Vagina (tissue), 2 donors: ENCODE data around the gene ZBTB22. TPM values are rescaled to one million over a fixed set of nuclear protein-coding genes. Genes with fewer than 3 reads are reported as not detected.
"Not testable (repeated sequence)": the region's sequence is repeated elsewhere in the genome, so short reads cannot be mapped to it uniquely, and the experiment has no call there.

Experiments
- DNase-seq, 2 donors: peaks; one replicate each; pipeline ENCODE4 v3.0.0-alpha.2; 2017; ENCODE audit errors: extremely low spot score in 2 of 2
- H3K27ac ChIP-seq: fragments of 200-600 bp; sonication (generic); one replicate; pipeline ENCODE4 v1.5.1; 2019
- H3K27me3 ChIP-seq: fragments of 200-600 bp; sonication (generic); one replicate; pipeline ENCODE4 v1.5.1; 2019
- H3K36me3 ChIP-seq, 2 donors: fragments of 200-600 bp; sonication (generic); one replicate each; pipeline ENCODE4 v1.5.1; 2017 to 2019
- H3K4me1 ChIP-seq: fragments of 200-600 bp; sonication (generic); one replicate; pipeline ENCODE4 v1.5.1; 2019
- H3K4me3 ChIP-seq, 2 donors: fragments of 200-600 bp; sonication (generic); 1 replicate in 1 of 2; 2 replicates in 1 of 2; pipeline ENCODE4 v1.5.1; 2016 to 2019
- H3K9me3 ChIP-seq: fragments of 200-600 bp; sonication (generic); one replicate; pipeline ENCODE4 v1.5.1; 2019
- POLR2A ChIP-seq, 2 donors: fragments of 450-650 bp; IDR thresholded peaks; one replicate each; pipeline ENCODE4 v1.6.1; 2017; ENCODE audit warnings: antibody characterized with exemption in 2 of 2, mild to moderate bottlenecking in 2 of 2, moderate library complexity in 2 of 2
- POLR2AphosphoS5 ChIP-seq, 2 donors: sonication (generic); formaldehyde crosslinking; IDR thresholded peaks; one replicate each; pipeline ENCODE4 v1.9.0; 2017; ENCODE audit warnings: antibody characterized with exemption in 2 of 2, mild to moderate bottlenecking in 2 of 2, low read depth in 1 of 2; ENCODE audit not compliant: insufficient read depth in 1 of 2
- intact Hi-C: fragments of 100-400 bp; cut with DNase I; formaldehyde crosslinking; loops from one replicate; pipeline ENCODE4 v1.15.1; 2023
- total RNA-seq: library from RNA; depleted of rRNA; stranded (reverse); fragments of >200 nt; gene quantifications from one replicate; pipeline ENCODE4 v1.2.3, GENCODE V29; 2016
- TF ChIP-seq, protein P1 (sequence below), 3 experiments: fragments of 450-650 bp in 2 of 3; fragments of 200-600 bp in 1 of 3; sonication (generic) in 1 of 3; IDR thresholded peaks; one replicate each; pipeline ENCODE4 v1.5.1; 2017 to 2019; ENCODE audit warnings: antibody characterized with exemption in 3 of 3, mild to moderate bottlenecking in 2 of 3, moderate library complexity in 2 of 3

ZBTB22 gene
- total RNA-seq, 1 donor from 2014 or later: 18.4 TPM

DNA sequence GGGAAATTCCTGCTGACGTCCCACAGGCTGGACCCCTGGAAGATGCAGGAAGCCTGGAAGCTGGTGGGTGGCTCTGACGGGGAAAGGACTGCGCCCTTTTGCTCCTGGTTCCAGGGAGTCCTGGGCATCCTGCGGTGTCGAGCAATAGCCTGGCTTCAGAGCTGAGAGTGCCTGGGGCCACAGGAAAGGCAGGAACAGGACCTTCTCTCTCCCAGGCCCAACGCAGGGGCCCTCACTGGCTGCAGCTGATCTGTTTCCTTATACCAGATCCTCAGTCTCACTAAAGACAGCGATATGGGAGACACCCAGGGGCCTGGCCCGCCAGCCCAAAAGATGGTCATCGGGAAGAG lies 39.2 kb downstream of the ZBTB22 start:
- TF ChIP-seq, protein P1, sequence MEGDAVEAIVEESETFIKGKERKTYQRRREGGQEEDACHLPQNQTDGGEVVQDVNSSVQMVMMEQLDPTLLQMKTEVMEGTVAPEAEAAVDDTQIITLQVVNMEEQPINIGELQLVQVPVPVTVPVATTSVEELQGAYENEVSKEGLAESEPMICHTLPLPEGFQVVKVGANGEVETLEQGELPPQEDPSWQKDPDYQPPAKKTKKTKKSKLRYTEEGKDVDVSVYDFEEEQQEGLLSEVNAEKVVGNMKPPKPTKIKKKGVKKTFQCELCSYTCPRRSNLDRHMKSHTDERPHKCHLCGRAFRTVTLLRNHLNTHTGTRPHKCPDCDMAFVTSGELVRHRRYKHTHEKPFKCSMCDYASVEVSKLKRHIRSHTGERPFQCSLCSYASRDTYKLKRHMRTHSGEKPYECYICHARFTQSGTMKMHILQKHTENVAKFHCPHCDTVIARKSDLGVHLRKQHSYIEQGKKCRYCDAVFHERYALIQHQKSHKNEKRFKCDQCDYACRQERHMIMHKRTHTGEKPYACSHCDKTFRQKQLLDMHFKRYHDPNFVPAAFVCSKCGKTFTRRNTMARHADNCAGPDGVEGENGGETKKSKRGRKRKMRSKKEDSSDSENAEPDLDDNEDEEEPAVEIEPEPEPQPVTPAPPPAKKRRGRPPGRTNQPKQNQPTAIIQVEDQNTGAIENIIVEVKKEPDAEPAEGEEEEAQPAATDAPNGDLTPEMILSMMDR (IDR thresholded peaks at IDR 0.05): no peak
- TF ChIP-seq POLR2AphosphoS5 (IDR thresholded peaks at IDR 0.05; ENCODE audit: insufficient read depth in 1 of 2, low read depth in 1 of 2): no peak
- no peak for TF ChIP-seq POLR2A (IDR thresholded peaks at IDR 0.05)
- DNase-seq: no peak
- Histone ChIP-seq H3K36me3 (peaks cover 0 to 48% of the 10 kb centered on the region in 2 donors), H3K27me3 (no peaks in the 10 kb centered on the region), H3K4me1 (peaks cover 45% of the 10 kb centered on the region), H3K27ac (no peak overlapping the region), H3K9me3 (no peaks in the 10 kb centered on the region), H3K4me3 (peak overlapping the region in 1 of 2 donors; percentile 61)
- intact Hi-C loops: loop anchor here (5.0 kb wide), 1 partner anchor 299 kb away; no protein-coding TSS in a partner anchor

DNA sequence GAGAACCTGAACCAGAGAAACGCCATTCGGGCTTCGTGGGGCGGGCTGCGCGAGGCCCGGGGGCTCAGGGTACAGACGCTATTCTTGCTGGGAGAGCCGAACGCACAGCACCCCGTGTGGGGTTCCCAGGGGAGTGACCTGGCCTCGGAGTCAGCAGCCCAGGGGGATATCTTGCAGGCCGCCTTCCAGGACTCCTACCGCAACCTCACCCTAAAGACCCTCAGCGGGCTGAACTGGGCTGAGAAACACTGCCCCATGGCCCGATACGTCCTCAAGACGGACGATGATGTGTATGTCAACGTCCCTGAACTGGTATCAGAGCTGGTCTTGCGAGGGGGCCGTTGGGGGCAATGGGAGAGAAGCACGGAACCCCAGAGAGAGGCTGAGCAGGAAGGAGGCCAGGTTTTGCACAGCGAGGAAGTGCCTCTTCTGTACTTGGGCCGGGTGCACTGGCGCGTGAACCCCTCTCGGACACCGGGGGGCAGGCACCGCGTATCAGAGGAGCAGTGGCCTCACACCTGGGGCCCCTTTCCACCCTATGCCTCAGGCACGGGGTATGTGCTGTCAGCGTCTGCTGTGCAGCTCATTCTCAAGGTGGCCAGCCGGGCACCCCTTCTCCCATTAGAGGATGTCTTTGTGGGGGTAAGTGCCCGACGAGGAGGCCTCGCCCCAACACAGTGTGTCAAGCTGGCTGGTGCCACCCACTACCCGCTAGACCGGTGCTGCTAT lies 39.7 kb downstream of the ZBTB22 start:
- no peaks in the 10 kb centered on the region for H3K27me3 ChIP-seq
- H3K4me3 ChIP-seq: peak overlapping the region; percentile 61 to 86
- peaks cover 0 to 45% of the 10 kb centered on the region in 2 donors for H3K36me3 ChIP-seq
- peaks cover 50% of the 10 kb centered on the region for H3K4me1 ChIP-seq
- TF ChIP-seq POLR2A (IDR thresholded peaks at IDR 0.05): no peak
- DNase-seq: no peak
- H3K27ac ChIP-seq: peak overlapping the region; percentile 86
- no peaks in the 10 kb centered on the region for H3K9me3 ChIP-seq
- intact Hi-C loops: loop anchor here (5.0 kb wide), 1 partner anchor 299 kb away; no protein-coding TSS in a partner anchor

DNA sequence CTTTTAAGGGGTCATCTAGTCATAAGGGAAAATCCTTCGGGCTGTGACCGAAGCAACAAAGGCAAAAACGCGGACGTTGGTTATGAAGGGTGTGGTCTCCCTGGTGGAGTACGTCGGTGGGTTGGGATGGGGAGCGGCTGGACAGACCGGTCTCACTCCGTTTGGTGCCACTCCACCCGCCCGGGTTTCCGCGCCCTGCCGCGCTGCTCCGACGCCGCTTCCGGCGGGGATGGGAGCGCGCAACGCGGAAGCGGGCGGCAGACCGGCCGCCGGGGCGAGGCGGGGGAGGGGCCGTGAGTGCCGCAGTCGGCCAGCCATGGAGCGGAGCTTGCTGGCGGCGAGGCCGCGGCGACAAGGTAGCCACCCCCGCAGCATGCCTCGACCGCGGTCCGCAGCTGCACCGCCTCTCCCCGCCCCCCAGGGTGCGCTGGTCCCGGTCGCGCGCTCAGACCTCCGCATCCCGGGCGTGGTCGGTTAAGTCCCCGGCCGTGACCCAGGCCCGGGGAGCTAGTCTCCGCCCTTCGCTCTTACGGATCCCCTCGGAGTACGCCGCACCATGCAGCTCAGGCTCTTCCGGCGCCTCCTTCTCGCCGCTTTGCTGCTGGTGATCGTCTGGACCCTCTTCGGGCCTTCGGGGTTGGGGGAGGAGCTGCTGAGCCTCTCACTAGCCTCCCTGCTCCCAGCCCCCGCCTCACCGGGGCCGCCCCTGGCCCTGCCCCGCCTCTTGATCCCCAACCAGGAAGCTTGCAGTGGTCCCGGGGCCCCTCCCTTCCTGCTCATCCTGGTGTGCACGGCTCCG lies 40.5 kb downstream of the ZBTB22 start, which contains the start of gene B3GALT4:
B3GALT4 (plus strand) TSS at position 260 of the 799 bp plus-strand sequence; CDS start at position 557, 297 bp downstream.
- intact Hi-C loops: loop anchor here (5.0 kb wide), 1 partner anchor 300 kb away; no protein-coding TSS in a partner anchor
- no peak for DNase-seq
- H3K36me3 ChIP-seq: peaks cover 0 to 39% of the 10 kb centered on the region in 2 donors

DNA sequence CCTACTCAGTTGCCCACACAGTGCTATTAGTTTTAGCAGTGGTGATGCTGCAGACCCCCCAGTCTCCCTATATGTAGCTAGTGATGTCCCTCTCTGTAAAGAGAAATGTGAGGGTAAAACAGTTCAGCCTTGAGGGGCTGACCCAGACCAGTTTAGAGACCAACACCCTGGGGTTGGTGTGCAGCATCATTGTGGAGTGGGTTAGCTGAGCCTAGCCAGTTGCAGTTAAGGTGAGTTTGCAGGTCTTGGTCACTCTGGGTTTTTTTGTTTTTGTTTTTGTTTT lies 41.0 kb downstream of the ZBTB22 start:
- no peaks in the 10 kb centered on the region for H3K9me3 ChIP-seq
- H3K27ac ChIP-seq: peak overlapping the region; percentile 86
- no peak for DNase-seq
- H3K36me3 ChIP-seq: peaks cover 0 to 39% of the 10 kb centered on the region in 2 donors
- H3K27me3 ChIP-seq: no peaks in the 10 kb centered on the region
- intact Hi-C loops: loop anchor here (5.0 kb wide), 1 partner anchor 301 kb away; no protein-coding TSS in a partner anchor
- peak overlapping the region; percentile 61 to 86 for H3K4me3 ChIP-seq
- peaks cover 58% of the 10 kb centered on the region for H3K4me1 ChIP-seq
- TF ChIP-seq, protein P1 (IDR thresholded peaks at IDR 0.05): no peak
- TF ChIP-seq POLR2A (IDR thresholded peaks at IDR 0.05) (no peak), POLR2AphosphoS5 (IDR thresholded peaks at IDR 0.05; ENCODE audit: insufficient read depth in 1 of 2, low read depth in 1 of 2) (no peak)

More for the DNA sequence above, 40.5 kb downstream of the ZBTB22 start, which contains the start of gene B3GALT4:
- peaks cover 58% of the 10 kb centered on the region for H3K4me1 ChIP-seq
- H3K9me3 ChIP-seq: no peaks in the 10 kb centered on the region
- no peaks in the 10 kb centered on the region for H3K27me3 ChIP-seq
- peak within 1 kb of the TSS; percentile 86 for H3K27ac ChIP-seq
- TF ChIP-seq, protein P1 (IDR thresholded peaks at IDR 0.05): peak in 2 of 3 experiments; percentile 40
- TF ChIP-seq POLR2A (IDR thresholded peaks at IDR 0.05): peak in 1 of 2 donors; percentile 41
- peak in 1 of 2 donors; percentile 78 for TF ChIP-seq POLR2AphosphoS5 (IDR thresholded peaks at IDR 0.05; ENCODE audit: insufficient read depth in 1 of 2, low read depth in 1 of 2)
- H3K4me3 ChIP-seq: peak within 1 kb of the TSS; percentile 61 to 86

DNA sequence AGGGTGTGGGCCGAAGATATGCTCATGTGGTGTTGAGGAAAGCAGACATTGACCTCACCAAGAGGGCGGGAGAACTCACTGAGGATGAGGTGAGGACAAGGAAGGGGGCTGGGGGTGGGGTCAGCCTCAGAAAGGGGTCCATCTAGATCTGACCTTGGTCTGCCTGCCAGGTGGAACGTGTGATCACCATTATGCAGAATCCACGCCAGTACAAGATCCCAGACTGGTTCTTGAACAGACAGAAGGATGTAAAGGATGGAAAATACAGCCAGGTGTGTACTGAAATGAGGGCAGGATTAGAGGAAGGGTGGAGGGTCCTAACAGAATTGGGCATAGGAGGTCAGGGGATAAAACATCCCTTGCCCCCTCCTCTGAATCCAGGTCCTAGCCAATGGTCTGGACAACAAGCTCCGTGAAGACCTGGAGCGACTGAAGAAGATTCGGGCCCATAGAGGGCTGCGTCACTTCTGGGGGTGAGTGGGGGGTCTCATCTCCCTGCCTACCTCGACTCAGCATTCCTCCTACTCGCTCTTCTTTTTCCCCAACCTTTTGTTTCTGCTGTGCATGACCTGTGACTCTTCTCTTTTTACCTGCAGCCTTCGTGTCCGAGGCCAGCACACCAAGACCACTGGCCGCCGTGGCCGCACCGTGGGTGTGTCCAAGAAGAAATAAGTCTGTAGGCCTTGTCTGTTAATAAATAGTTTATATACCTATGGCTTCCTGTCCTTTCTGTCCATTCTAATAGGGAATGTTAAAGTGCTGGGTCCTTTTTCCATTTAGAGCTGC lies 41.6 kb downstream of the ZBTB22 start:
- H3K9me3 ChIP-seq, DNase-seq, H3K27me3 ChIP-seq: not testable (repeated sequence)
- intact Hi-C loops: loop anchor here (5.0 kb wide), 1 partner anchor 301 kb away; no protein-coding TSS in a partner anchor
- H3K4me3 ChIP-seq: peak overlapping the region; percentile 61 to 86
- H3K36me3 ChIP-seq: peaks cover 0 to 39% of the 10 kb centered on the region in 2 donors
- H3K27ac ChIP-seq: peak overlapping the region; percentile 86
- peaks cover 59% of the 10 kb centered on the region for H3K4me1 ChIP-seq
